DOHH2 (cell line): ENCODE measurements around the gene SLC37A1.

ENCODE experiments used
- H3F3A ChIP-seq: fragments of 200-600 bp; sonication (generic), shearing (Covaris generic); 2 replicates; pipeline ENCODE4 v1.6.0; 2016; ENCODE audit warnings: antibody characterized with exemption, mild to moderate bottlenecking; ENCODE audit not compliant: control insufficient read depth, insufficient read depth
- H3K27ac ChIP-seq: fragments of 200-600 bp; sonication (generic); 2 replicates; pipeline ENCODE4 v1.5.1; 2014; ENCODE audit warnings: low read depth, mild to moderate bottlenecking, low read length, moderate library complexity
- H3K27me3 ChIP-seq: fragments of 200-600 bp; sonication (generic); 2 replicates; pipeline ENCODE4 v1.6.1; 2014; ENCODE audit warnings: mild to moderate bottlenecking, low read length, mixed read lengths; ENCODE audit not compliant: control insufficient read depth
- H3K36me3 ChIP-seq: fragments of 200-600 bp; sonication (generic); 2 replicates; pipeline ENCODE4 v1.6.1; 2014; ENCODE audit warnings: mild to moderate bottlenecking, low read length, moderate library complexity, mixed read lengths; ENCODE audit not compliant: control insufficient read depth
- H3K4me1 ChIP-seq: fragments of 200-600 bp; sonication (generic); 2 replicates; pipeline ENCODE4 v1.6.1; 2014; ENCODE audit warnings: mild to moderate bottlenecking, low read length, mixed read lengths; ENCODE audit not compliant: control insufficient read depth
- H3K4me2 ChIP-seq: fragments of 200-600 bp; sonication (generic); 2 replicates; pipeline ENCODE4 v1.6.0; 2014; ENCODE audit warnings: mild to moderate bottlenecking, low read length, moderate library complexity
- H3K4me3 ChIP-seq: fragments of 200-600 bp; sonication (generic); 2 replicates; pipeline ENCODE4 v1.5.1; 2014; ENCODE audit warnings: mild to moderate bottlenecking, low read length, mixed read lengths
- H3K79me2 ChIP-seq: fragments of 200-600 bp; sonication (generic); 2 replicates; pipeline ENCODE4 v1.6.1; 2014; ENCODE audit warnings: mild to moderate bottlenecking, low read length, mixed read lengths; ENCODE audit not compliant: control insufficient read depth
- H3K9me2 ChIP-seq: fragments of 200-600 bp; sonication (generic); replicated peaks from 2 replicates; pipeline ENCODE4 v1.6.1; 2014; ENCODE audit warnings: mild to moderate bottlenecking, low read length, mixed read lengths; ENCODE audit not compliant: control insufficient read depth
- H3K9me3 ChIP-seq: fragments of 200-600 bp; sonication (generic); 2 replicates; pipeline ENCODE4 v1.6.1; 2014; ENCODE audit warnings: antibody characterized with exemption, low read length, mixed read lengths; ENCODE audit not compliant: control insufficient read depth, insufficient read depth
- H4K20me1 ChIP-seq: fragments of 200-600 bp; sonication (generic); 2 replicates; pipeline ENCODE4 v1.6.0; 2014; ENCODE audit warnings: low read depth, mild to moderate bottlenecking, antibody characterized with exemption, low read length, moderate library complexity; ENCODE audit not compliant: control insufficient read depth, insufficient read depth
- EZH2phosphoT487 ChIP-seq: fragments of 200-600 bp; sonication (generic); IDR thresholded peaks from 2 replicates; pipeline ENCODE4 v1.6.1; 2017; ENCODE audit warnings: borderline replicate concordance, mild to moderate bottlenecking, antibody characterized with exemption, low read length, moderate library complexity, mixed read lengths
- TF ChIP-seq, protein P1 (sequence below): fragments of 200-600 bp; sonication (generic); IDR thresholded peaks from one replicate; pipeline ENCODE4 v1.5.1; 2014; ENCODE audit warnings: antibody characterized with exemption, mild to moderate bottlenecking, low read depth, low read length; ENCODE audit not compliant: poor library complexity, severe bottlenecking

Gene SLC37A1

DNA sequence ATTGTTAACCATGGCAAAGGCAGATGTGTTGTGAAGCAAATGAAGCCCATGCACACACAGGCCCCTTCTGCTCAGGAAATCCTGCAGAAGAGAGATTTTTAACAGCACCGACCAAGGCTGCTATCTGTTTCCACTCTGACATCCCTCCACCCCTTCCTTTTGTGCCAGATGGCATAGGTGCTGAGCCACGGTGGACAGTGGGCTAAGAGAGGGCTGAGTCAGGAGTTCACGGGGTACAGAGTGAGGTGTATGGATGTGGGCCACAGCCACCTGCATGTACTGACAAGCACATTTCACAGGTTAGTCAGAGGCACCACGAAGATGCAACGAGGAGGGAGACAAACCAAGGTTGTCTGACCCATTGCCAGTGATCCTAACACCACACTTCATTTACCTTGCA, 27.1 kb upstream of the SLC37A1 start:
- H3K27ac ChIP-seq: no peak overlapping the region
- H3K36me3 ChIP-seq: no peaks in the 10 kb centered on the region
- no peaks in the 10 kb centered on the region for H3K9me3 ChIP-seq
- TF ChIP-seq, protein P1, sequence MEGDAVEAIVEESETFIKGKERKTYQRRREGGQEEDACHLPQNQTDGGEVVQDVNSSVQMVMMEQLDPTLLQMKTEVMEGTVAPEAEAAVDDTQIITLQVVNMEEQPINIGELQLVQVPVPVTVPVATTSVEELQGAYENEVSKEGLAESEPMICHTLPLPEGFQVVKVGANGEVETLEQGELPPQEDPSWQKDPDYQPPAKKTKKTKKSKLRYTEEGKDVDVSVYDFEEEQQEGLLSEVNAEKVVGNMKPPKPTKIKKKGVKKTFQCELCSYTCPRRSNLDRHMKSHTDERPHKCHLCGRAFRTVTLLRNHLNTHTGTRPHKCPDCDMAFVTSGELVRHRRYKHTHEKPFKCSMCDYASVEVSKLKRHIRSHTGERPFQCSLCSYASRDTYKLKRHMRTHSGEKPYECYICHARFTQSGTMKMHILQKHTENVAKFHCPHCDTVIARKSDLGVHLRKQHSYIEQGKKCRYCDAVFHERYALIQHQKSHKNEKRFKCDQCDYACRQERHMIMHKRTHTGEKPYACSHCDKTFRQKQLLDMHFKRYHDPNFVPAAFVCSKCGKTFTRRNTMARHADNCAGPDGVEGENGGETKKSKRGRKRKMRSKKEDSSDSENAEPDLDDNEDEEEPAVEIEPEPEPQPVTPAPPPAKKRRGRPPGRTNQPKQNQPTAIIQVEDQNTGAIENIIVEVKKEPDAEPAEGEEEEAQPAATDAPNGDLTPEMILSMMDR: no peak
- TF ChIP-seq EZH2phosphoT487: no peak
- no peaks in the 10 kb centered on the region for H3K27me3 ChIP-seq
- no peak overlapping the region for H3K4me3 ChIP-seq
- H3K4me1 ChIP-seq: peaks cover 7% of the 10 kb centered on the region
- H3F3A ChIP-seq: no peaks in the 10 kb centered on the region
- H4K20me1 ChIP-seq: no peaks in the 10 kb centered on the region
- no peaks in the 10 kb centered on the region for H3K79me2 ChIP-seq
- H3K4me2 ChIP-seq: no peak overlapping the region
- H3K9me2 ChIP-seq: no peaks in the 10 kb centered on the region

DNA sequence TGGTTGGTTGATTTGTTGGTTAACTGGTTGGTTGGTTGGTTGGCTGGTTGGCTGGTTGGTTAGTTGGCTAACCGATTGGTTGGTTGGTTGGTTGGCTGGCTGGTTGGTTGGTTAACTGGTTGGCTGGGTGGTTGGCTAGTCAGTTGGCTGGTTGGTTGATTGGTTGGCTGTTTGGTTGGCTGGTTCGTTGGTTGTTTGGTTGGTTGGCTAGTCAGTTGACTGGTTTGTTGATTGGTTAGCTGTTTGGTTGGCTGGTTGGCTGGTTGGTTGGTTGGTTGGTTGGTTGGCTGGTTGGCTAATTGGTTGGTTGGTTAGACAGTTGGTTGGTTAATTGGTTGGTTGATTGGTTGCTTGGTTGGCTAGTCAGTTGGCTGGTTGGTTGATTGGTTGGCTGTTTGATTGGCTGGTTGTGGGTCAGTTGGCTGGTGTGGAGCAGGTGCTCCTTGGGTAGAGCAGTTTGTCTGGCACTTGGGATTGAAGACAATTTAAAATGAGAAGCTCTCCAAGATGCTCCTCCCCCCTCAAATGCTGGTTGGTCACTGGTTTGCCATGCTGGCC, 24.6 kb upstream of the SLC37A1 start:
- Histone ChIP-seq H3K4me3 (no peak overlapping the region), H3K27ac (no peak overlapping the region), H3K4me2 (no peak overlapping the region), H3F3A (no peaks in the 10 kb centered on the region), H3K4me1 (peaks cover 17% of the 10 kb centered on the region), H4K20me1 (no peaks in the 10 kb centered on the region), H3K9me3 (no peaks in the 10 kb centered on the region), H3K27me3 (no peaks in the 10 kb centered on the region), H3K79me2 (no peaks in the 10 kb centered on the region), H3K9me2 (no peaks in the 10 kb centered on the region), H3K36me3 (no peaks in the 10 kb centered on the region)
- TF ChIP-seq, protein P1: no peak

DNA sequence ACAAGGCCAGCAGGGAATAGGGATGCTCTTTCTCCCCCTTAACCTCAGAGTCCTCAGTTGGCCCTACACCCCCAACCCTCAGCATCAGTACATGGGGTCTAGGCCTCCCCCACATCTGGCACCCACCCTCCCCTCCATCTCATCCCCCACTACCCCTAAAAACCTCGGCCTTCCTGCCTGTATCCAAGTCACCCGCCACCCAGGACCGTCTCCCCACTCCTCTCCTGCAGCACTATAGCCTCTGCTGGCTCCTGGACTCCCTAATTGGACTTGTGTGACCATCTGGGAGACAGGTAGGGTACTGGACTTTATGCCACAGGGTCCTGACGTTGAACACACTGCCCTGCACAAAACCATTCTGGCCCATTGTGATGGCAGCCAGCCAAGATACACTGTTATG, 23.7 kb upstream of the SLC37A1 start:
- H4K20me1 ChIP-seq: no peaks in the 10 kb centered on the region
- peaks cover under 1% of the 10 kb centered on the region; the same call in 1 of the 2 replicates for H3K27me3 ChIP-seq
- no peaks in the 10 kb centered on the region for H3K9me2 ChIP-seq
- no peak for TF ChIP-seq EZH2phosphoT487
- TF ChIP-seq, protein P1: no peak
- no peak overlapping the region for H3K4me3 ChIP-seq
- H3K9me3 ChIP-seq: no peaks in the 10 kb centered on the region
- no peaks in the 10 kb centered on the region for H3K79me2 ChIP-seq
- no peak overlapping the region for H3K4me2 ChIP-seq
- peaks cover 17% of the 10 kb centered on the region for H3K4me1 ChIP-seq
- no peaks in the 10 kb centered on the region for H3F3A ChIP-seq
- no peaks in the 10 kb centered on the region for H3K36me3 ChIP-seq
- no peak overlapping the region for H3K27ac ChIP-seq
